Large intestine (tissue), 3 donors: Measurements from ENCODE around the gene THSD4. TPM values are rescaled to one million over a fixed set of nuclear protein-coding genes. Genes with fewer than 3 reads are reported as not detected.
A peak's percentile ranks its signal among the peaks of the same experiment; 100 is the strongest.
"Not testable (repeated sequence)": the region's sequence is repeated elsewhere in the genome, so short reads cannot be mapped to it uniquely, and the experiment has no call there.

Experiments used
- DNase-seq, 2 donors: peaks; one replicate each; pipeline versions ENCODE4 v3.0.0 to v3.0.0-alpha.2; 2013
- H3K27ac ChIP-seq: one replicate; pipeline ENCODE4 v1.5.1; 2013; ENCODE audit warnings: low read length
- H3K27me3 ChIP-seq: 2 replicates; pipeline ENCODE4 v1.6.1; 2013; ENCODE audit warnings: low read length; ENCODE audit not compliant: control insufficient read depth, insufficient read depth
- H3K36me3 ChIP-seq: 2 replicates; pipeline ENCODE4 v1.6.1; 2013; ENCODE audit warnings: low read length; ENCODE audit not compliant: control insufficient read depth, insufficient read depth
- H3K4me1 ChIP-seq: one replicate; pipeline ENCODE4 v1.6.1; 2013; ENCODE audit warnings: low read length; ENCODE audit not compliant: control insufficient read depth, insufficient read depth
- H3K4me3 ChIP-seq: one replicate; pipeline ENCODE4 v1.5.1; 2013; ENCODE audit warnings: low read length
- H3K9me3 ChIP-seq: one replicate; pipeline ENCODE4 v1.6.1; 2013; ENCODE audit warnings: mild to moderate bottlenecking, low read depth, low read length, moderate library complexity; ENCODE audit not compliant: control insufficient read depth
- WGBS: methylation state at CpG from one replicate; pipeline ENCODE4 v1.1.5; 2013; ENCODE audit warnings: low lambda C conversion rate; ENCODE audit not compliant: insufficient coverage; 5-methylcytosine and 5-hydroxymethylcytosine counted together
- polyA plus RNA-seq: library from polyadenylated mRNA; unstranded; fragments of 120-200 nt; gene quantifications from one replicate; pipeline ENCODE4 v1.2.1, GENCODE V29; 2013

Gene THSD4
- polyA plus RNA-seq, 1 donor: 17.5 TPM

- Histone ChIP-seq H3K36me3 (no peaks in the 10 kb centered on the region), H3K4me1 (no peaks in the 10 kb centered on the region), H3K9me3 (no peaks in the 10 kb centered on the region), H3K27ac (no peak overlapping the region), H3K4me3 (no peak overlapping the region), H3K27me3 (no peaks in the 10 kb centered on the region)
- DNase-seq: no peak
- no CpG with 5 or more reads among the region's 2 CpGs for WGBS
Measured at GRCh38 chr15:71430782-71431181, 315.5 kb downstream of the THSD4 start.

- Histone ChIP-seq H3K9me3 (no peaks in the 10 kb centered on the region), H3K4me1 (no peaks in the 10 kb centered on the region), H3K4me3 (no peak overlapping the region), H3K27ac (no peak overlapping the region), H3K36me3 (no peaks in the 10 kb centered on the region), H3K27me3 (no peaks in the 10 kb centered on the region)
- DNase-seq: no peak
- WGBS: 84% methylated on average over 4 of the region's 8 CpGs
Measured at GRCh38 chr15:71431343-71432336, 316.4 kb downstream of the THSD4 start.

GRCh38 chr15:71433402-71433801, 318.1 kb downstream of the THSD4 start:
- Histone ChIP-seq H3K4me3 (no peak overlapping the region), H3K4me1 (no peaks in the 10 kb centered on the region), H3K27ac (no peak overlapping the region), H3K9me3 (no peaks in the 10 kb centered on the region), H3K27me3 (no peaks in the 10 kb centered on the region), H3K36me3 (no peaks in the 10 kb centered on the region)
- no peak for DNase-seq
- no CpG with 5 or more reads among the region's 1 CpG for WGBS

- WGBS: 100% methylated on average over 1 of the region's 2 CpGs
- Histone ChIP-seq H3K4me1 (no peaks in the 10 kb centered on the region), H3K4me3 (no peak overlapping the region), H3K36me3 (no peaks in the 10 kb centered on the region), H3K27ac (no peak overlapping the region), H3K27me3 (no peaks in the 10 kb centered on the region), H3K9me3 (no peaks in the 10 kb centered on the region)
- no peak for DNase-seq
Measured at GRCh38 chr15:71434774-71435173, 319.5 kb downstream of the THSD4 start.

- Histone ChIP-seq H3K4me3 (no peak overlapping the region), H3K36me3 (no peaks in the 10 kb centered on the region), H3K27me3 (no peaks in the 10 kb centered on the region), H3K9me3 (no peaks in the 10 kb centered on the region), H3K27ac (no peak overlapping the region), H3K4me1 (no peaks in the 10 kb centered on the region)
- WGBS: no CpG with 5 or more reads among the region's 6 CpGs
- no peak for DNase-seq
Measured at GRCh38 chr15:71435552-71435951, 320.3 kb downstream of the THSD4 start.

- no peak overlapping the region for H3K27ac ChIP-seq
- no CpG with 5 or more reads among the region's 3 CpGs for WGBS
- no peaks in the 10 kb centered on the region for H3K36me3 ChIP-seq
- DNase-seq: no peak
- no peaks in the 10 kb centered on the region for H3K27me3 ChIP-seq
- H3K9me3 ChIP-seq: no peaks in the 10 kb centered on the region
- H3K4me3 ChIP-seq: no peak overlapping the region
- no peaks in the 10 kb centered on the region for H3K4me1 ChIP-seq
Measured at GRCh38 chr15:71436854-71437253, 321.6 kb downstream of the THSD4 start.

- H3K4me3 ChIP-seq: no peak overlapping the region
- H3K9me3 ChIP-seq: no peaks in the 10 kb centered on the region
- no peaks in the 10 kb centered on the region for H3K36me3 ChIP-seq
- WGBS: no CpG with 5 or more reads among the region's 3 CpGs
- no peaks in the 10 kb centered on the region for H3K4me1 ChIP-seq
- DNase-seq: no peak
- H3K27ac ChIP-seq: no peak overlapping the region
- H3K27me3 ChIP-seq: no peaks in the 10 kb centered on the region
Measured at GRCh38 chr15:71437404-71437803, 322.1 kb downstream of the THSD4 start.

- no peaks in the 10 kb centered on the region for H3K27me3 ChIP-seq
- WGBS: 100% methylated on average over 2 of the region's 4 CpGs
- no peaks in the 10 kb centered on the region for H3K36me3 ChIP-seq
- no peaks in the 10 kb centered on the region for H3K9me3 ChIP-seq
- no peak for DNase-seq
- no peak overlapping the region for H3K27ac ChIP-seq
- no peaks in the 10 kb centered on the region for H3K4me1 ChIP-seq
- H3K4me3 ChIP-seq: no peak overlapping the region
Measured at GRCh38 chr15:71437919-71438318, 322.6 kb downstream of the THSD4 start.

GRCh38 chr15:71439478-71439877, 324.2 kb downstream of the THSD4 start:
- not testable (repeated sequence) for H3K27ac ChIP-seq, H3K27me3 ChIP-seq, DNase-seq, H3K4me3 ChIP-seq, H3K9me3 ChIP-seq, H3K36me3 ChIP-seq, H3K4me1 ChIP-seq
- no CpG with 5 or more reads among the region's 2 CpGs for WGBS

- WGBS: 0% methylated on average over 2 of the region's 3 CpGs
Measured at GRCh38 chr15:71440489-71441110, 325.3 kb downstream of the THSD4 start.

More at GRCh38 chr15:71440489-71441110, 325.3 kb downstream of the THSD4 start:
- Histone ChIP-seq H3K36me3 (no peaks in the 10 kb centered on the region), H3K4me3 (no peak overlapping the region), H3K27ac (no peak overlapping the region), H3K9me3 (no peaks in the 10 kb centered on the region), H3K27me3 (no peaks in the 10 kb centered on the region), H3K4me1 (no peaks in the 10 kb centered on the region)
- peak in 1 of 2 donors; percentile 56 for DNase-seq
